ENCODE results near the gene UBTD2.

Gene UBTD2

GRCh38 chr5:172194985-172195774 is 88.4 kb downstream of the UBTD2 start:
- FAIRE-seq (no peak), DNase-seq (ENCODE audit: low spot score) (no peak)

GRCh38 chr5:172193872-172194271 is 89.7 kb downstream of the UBTD2 start, which contains the start of gene EFCAB9:
Gene EFCAB9 (plus strand): TSS chr5:172194172. CDS start chr5:172194173, 1 bp downstream.
- no peak for FAIRE-seq

GRCh38 chr5:172189693-172190296 is 93.8 kb downstream of the UBTD2 start:
- no peak for FAIRE-seq
- DNase-seq (ENCODE audit: low spot score), result no peak

More at GRCh38 chr5:172193872-172194271, 89.7 kb downstream of the UBTD2 start, which contains the start of gene EFCAB9:
- no peak for DNase-seq (ENCODE audit: low spot score)

GRCh38 chr5:172188893-172189692 is 94.5 kb downstream of the UBTD2 start:
- no peak for DNase-seq (ENCODE audit: low spot score)
- no peak for FAIRE-seq

GRCh38 chr5:172188033-172188892 is 95.3 kb downstream of the UBTD2 start, which contains the start of gene STK10:
Gene STK10 (minus strand): TSS chr5:172188224. CDS start chr5:172188042, 182 bp downstream.
- FAIRE-seq (no peak), DNase-seq (ENCODE audit: low spot score) (peak; percentile 98)

GRCh38 chr5:172187118-172188032 is 96.2 kb downstream of the UBTD2 start:
- FAIRE-seq (no peak), DNase-seq (ENCODE audit: low spot score) (peak; percentile 68)

GRCh38 chr5:172186114-172186695 is 97.4 kb downstream of the UBTD2 start:
- FAIRE-seq, result no peak
- DNase-seq (ENCODE audit: low spot score), result no peak

- no peak for FAIRE-seq
- DNase-seq (ENCODE audit: low spot score), result no peak
Observed at GRCh38 chr5:172185096-172185461, 98.5 kb downstream of the UBTD2 start.

- DNase-seq (ENCODE audit: low spot score), result no peak
- no peak for FAIRE-seq
Observed at GRCh38 chr5:172183881-172184280, 99.7 kb downstream of the UBTD2 start.

GRCh38 chr5:172182291-172182690 is 101.3 kb downstream of the UBTD2 start:
- no peak for FAIRE-seq
- DNase-seq (ENCODE audit: low spot score), result no peak

- FAIRE-seq (no peak), DNase-seq (ENCODE audit: low spot score) (no peak)
Observed at GRCh38 chr5:172180936-172181335, 102.6 kb downstream of the UBTD2 start.

GRCh38 chr5:172178991-172179989 is 104.3 kb downstream of the UBTD2 start:
- DNase-seq (ENCODE audit: low spot score) (no peak), FAIRE-seq (no peak)

- DNase-seq (ENCODE audit: low spot score) (no peak), FAIRE-seq (no peak)
Observed at GRCh38 chr5:172178301-172178987, 105.1 kb downstream of the UBTD2 start.

- DNase-seq (ENCODE audit: low spot score) (no peak), FAIRE-seq (no peak)
Observed at GRCh38 chr5:172177176-172177575, 106.4 kb downstream of the UBTD2 start.

- no peak for FAIRE-seq
- peak; percentile 60 for DNase-seq (ENCODE audit: low spot score)
Observed at GRCh38 chr5:172175263-172175719, 108.3 kb downstream of the UBTD2 start.

- FAIRE-seq (no peak), DNase-seq (ENCODE audit: low spot score) (peak; percentile 31)
Observed at GRCh38 chr5:172173564-172174153, 109.9 kb downstream of the UBTD2 start.

- FAIRE-seq, result no peak
- DNase-seq (ENCODE audit: low spot score), result no peak
Observed at GRCh38 chr5:172172912-172173563, 110.5 kb downstream of the UBTD2 start.
